Panc1 (cell line): Measurements from ENCODE around the gene EXOC3L4. TPM values are rescaled to one million over a fixed set of nuclear protein-coding genes. Genes with fewer than 3 reads are reported as not detected.

Experiments
- ATAC-seq: fragments of 200-7000 bp; cut with Tn5 transposase; 2 replicates; pipeline ENCODE4 v1.9.1; 2020; ENCODE audit warnings: mild to moderate bottlenecking, moderate library complexity
- BruUV-seq: library from RNA; stranded (reverse); fragments of 400-500 nt; replicated peaks from 2 replicates; lab custom pipeline; 2021; lab: Mats Ljungman, UMichigan
- CTCF ChIA-PET: fragments of 300-600 bp; sonication (Branson Sonifier 250); formaldehyde crosslinking; loops from one replicate; lab custom pipeline; 2022; ENCODE audit warnings: antibody characterized with exemption; lab: Charles Lee
- POLR2A ChIA-PET: fragments of 300-600 bp; sonication (Branson Sonifier 250); formaldehyde crosslinking; loops from one replicate; lab custom pipeline; 2022; ENCODE audit warnings: antibody characterized with exemption; lab: Charles Lee
- DNase-seq: peaks from one replicate; pipeline ENCODE4 v3.0.0-alpha.2; 2010; ENCODE audit warnings: low read depth, low spot score
- H3K27ac ChIP-seq: 2 replicates; pipeline ENCODE4 v1.5.1; 2011; ENCODE audit warnings: mild to moderate bottlenecking, low read length, inconsistent platforms
- H3K27me3 ChIP-seq: fragments of 200-500 bp; sonication (Bioruptor generic); 2 replicates; pipeline ENCODE4 v1.6.0; 2014; ENCODE audit warnings: low read length, inconsistent platforms; ENCODE audit not compliant: control insufficient read depth, insufficient read depth
- H3K36me3 ChIP-seq: fragments of 200-500 bp; sonication (Bioruptor generic); 2 replicates; pipeline ENCODE4 v1.5.1; 2014; ENCODE audit warnings: inconsistent platforms, mild to moderate bottlenecking, low read length, moderate library complexity; ENCODE audit not compliant: control insufficient read depth, insufficient read depth
- H3K4me1 ChIP-seq: 2 replicates; pipeline ENCODE4 v1.5.1; 2011; ENCODE audit warnings: inconsistent platforms, mild to moderate bottlenecking, low read length, moderate library complexity; ENCODE audit not compliant: control insufficient read depth, insufficient read depth
- H3K4me3 ChIP-seq, 2 experiments: 2 replicates each; pipeline ENCODE4 v1.5.1; 2011 to 2012; ENCODE audit warnings: low read depth in 2 of 2, low read length in 2 of 2, mild to moderate bottlenecking in 2 of 2, inconsistent platforms in 1 of 2, moderate library complexity in 1 of 2
- H3K9me3 ChIP-seq: fragments of 200-500 bp; sonication (Bioruptor generic); 2 replicates; pipeline ENCODE4 v1.5.1; 2014; ENCODE audit warnings: low read depth, mild to moderate bottlenecking, inconsistent platforms, low read length, moderate library complexity; ENCODE audit not compliant: control insufficient read depth, insufficient read depth
- POLR2AphosphoS5 ChIP-seq: IDR thresholded peaks from 2 replicates; pipeline ENCODE4 v1.6.1; 2012; ENCODE audit warnings: mild to moderate bottlenecking, low read depth, low read length, moderate library complexity
- SIN3A ChIP-seq: IDR thresholded peaks from 2 replicates; pipeline ENCODE4 v1.6.1; 2012; ENCODE audit warnings: low read depth, mild to moderate bottlenecking, low read length, moderate library complexity, borderline replicate concordance; ENCODE audit not compliant: insufficient read depth
- TCF7L2 ChIP-seq: IDR thresholded peaks from 2 replicates; pipeline ENCODE4 v1.6.1; 2011; ENCODE audit warnings: mild to moderate bottlenecking, low read depth, low read length, inconsistent platforms
- in situ Hi-C: cut with HindIII; loops from 2 replicates; pipeline ENCODE4 v1.10.0; 2016; ENCODE audit warnings: low sequenced_read_pairs, low pct_unique_long_range_greater_than_20kb
- intact Hi-C: fragments of 100-400 bp; cut with micrococcal nuclease; formaldehyde crosslinking; loops from one replicate; pipeline ENCODE4 v1.10.0; 2022; ENCODE audit not compliant: unreplicated experiment
- total RNA-seq: library from RNA; stranded (reverse); gene quantifications from one replicate; pipeline ENCODE4 v1.2.1, GENCODE V29; 2021; ENCODE audit not compliant: unreplicated experiment
- TF ChIP-seq, protein P1 (sequence below): fragments of 450-650 bp; IDR thresholded peaks from 2 replicates; pipeline ENCODE4 v1.5.1; 2017; ENCODE audit warnings: mild to moderate bottlenecking
- TF ChIP-seq, protein P2 (sequence below), 2 experiments: IDR thresholded peaks; 2 replicates each; pipeline ENCODE4 v1.6.1; 2011 to 2012; ENCODE audit warnings: low read depth in 2 of 2, control low read depth in 1 of 2, low read length in 1 of 2, mild to moderate bottlenecking in 1 of 2, moderate library complexity in 1 of 2; ENCODE audit not compliant: insufficient read depth in 1 of 2

The EXOC3L4 gene
- total RNA-seq, 1 experiment from 2014 or later, result 2.6 TPM

DNA sequence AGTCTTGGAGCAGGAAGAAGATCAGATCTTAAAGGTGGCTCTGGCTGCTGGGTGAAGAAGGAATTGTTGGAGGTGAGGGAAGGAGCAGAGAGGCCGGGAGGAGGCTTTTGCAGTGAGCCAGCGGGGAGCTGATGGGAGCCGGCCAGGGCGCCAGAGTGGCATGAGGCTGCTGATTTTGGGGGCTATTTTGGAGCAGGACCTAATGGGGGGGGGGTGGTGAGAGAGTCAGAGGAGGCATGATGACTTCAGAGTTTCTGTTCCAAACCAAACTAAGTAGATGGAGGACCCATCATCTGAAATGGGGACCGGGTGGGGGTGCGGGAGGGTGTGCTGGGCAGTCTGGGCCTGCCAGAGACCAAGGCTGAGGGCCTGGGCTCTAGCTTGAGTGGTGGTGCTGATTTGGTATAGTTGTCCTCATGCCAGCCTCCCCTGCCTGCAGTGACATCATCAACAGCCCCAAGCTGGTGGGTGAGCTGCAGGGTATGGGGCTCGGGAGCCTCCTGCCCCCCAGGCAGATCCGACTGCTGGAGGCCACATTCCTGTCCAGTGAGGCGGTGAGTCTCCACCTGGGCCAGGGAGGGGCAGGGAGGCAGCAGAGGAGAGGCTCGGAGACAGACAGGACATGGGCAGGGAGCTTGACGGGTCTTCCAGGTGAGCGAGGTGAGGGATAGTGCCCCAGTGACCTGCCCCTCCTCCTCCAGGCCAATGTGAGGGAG, 34.9 kb downstream of the EXOC3L4 start:
- ChIA-PET POLR2A (no interaction called here), CTCF (interaction anchor here (0.5 to 1.5 kb wide), 2 partner anchors 25 to 147 kb away, joined by 4 to 5 read pairs; no protein-coding TSS in a partner anchor)
- in situ Hi-C loops, result no loop called here
- no peaks in the 10 kb centered on the region for H3K27me3 ChIP-seq
- H3K4me3 ChIP-seq, result peak overlapping the region; percentile 39 to 54; a peak in 3 of 4 replicates
- H3K36me3 ChIP-seq, result 0 out of 2 replicates have a peak, but pooled peaks cover under 1% of the 10 kb centered on the region
- intact Hi-C loops, result no loop called here
- H3K9me3 ChIP-seq, result no peaks in the 10 kb centered on the region
- peak overlapping the region; percentile 83 for H3K27ac ChIP-seq
- H3K4me1 ChIP-seq, result peaks cover 52% of the 10 kb centered on the region
- TF ChIP-seq TCF7L2 (no peak), POLR2AphosphoS5 (no peak), SIN3A (no peak)
- TF ChIP-seq, protein P1, sequence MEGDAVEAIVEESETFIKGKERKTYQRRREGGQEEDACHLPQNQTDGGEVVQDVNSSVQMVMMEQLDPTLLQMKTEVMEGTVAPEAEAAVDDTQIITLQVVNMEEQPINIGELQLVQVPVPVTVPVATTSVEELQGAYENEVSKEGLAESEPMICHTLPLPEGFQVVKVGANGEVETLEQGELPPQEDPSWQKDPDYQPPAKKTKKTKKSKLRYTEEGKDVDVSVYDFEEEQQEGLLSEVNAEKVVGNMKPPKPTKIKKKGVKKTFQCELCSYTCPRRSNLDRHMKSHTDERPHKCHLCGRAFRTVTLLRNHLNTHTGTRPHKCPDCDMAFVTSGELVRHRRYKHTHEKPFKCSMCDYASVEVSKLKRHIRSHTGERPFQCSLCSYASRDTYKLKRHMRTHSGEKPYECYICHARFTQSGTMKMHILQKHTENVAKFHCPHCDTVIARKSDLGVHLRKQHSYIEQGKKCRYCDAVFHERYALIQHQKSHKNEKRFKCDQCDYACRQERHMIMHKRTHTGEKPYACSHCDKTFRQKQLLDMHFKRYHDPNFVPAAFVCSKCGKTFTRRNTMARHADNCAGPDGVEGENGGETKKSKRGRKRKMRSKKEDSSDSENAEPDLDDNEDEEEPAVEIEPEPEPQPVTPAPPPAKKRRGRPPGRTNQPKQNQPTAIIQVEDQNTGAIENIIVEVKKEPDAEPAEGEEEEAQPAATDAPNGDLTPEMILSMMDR, result no peak
- TF ChIP-seq, protein P2, sequence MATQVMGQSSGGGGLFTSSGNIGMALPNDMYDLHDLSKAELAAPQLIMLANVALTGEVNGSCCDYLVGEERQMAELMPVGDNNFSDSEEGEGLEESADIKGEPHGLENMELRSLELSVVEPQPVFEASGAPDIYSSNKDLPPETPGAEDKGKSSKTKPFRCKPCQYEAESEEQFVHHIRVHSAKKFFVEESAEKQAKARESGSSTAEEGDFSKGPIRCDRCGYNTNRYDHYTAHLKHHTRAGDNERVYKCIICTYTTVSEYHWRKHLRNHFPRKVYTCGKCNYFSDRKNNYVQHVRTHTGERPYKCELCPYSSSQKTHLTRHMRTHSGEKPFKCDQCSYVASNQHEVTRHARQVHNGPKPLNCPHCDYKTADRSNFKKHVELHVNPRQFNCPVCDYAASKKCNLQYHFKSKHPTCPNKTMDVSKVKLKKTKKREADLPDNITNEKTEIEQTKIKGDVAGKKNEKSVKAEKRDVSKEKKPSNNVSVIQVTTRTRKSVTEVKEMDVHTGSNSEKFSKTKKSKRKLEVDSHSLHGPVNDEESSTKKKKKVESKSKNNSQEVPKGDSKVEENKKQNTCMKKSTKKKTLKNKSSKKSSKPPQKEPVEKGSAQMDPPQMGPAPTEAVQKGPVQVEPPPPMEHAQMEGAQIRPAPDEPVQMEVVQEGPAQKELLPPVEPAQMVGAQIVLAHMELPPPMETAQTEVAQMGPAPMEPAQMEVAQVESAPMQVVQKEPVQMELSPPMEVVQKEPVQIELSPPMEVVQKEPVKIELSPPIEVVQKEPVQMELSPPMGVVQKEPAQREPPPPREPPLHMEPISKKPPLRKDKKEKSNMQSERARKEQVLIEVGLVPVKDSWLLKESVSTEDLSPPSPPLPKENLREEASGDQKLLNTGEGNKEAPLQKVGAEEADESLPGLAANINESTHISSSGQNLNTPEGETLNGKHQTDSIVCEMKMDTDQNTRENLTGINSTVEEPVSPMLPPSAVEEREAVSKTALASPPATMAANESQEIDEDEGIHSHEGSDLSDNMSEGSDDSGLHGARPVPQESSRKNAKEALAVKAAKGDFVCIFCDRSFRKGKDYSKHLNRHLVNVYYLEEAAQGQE (IDR thresholded peaks at IDR 0.05; ENCODE audit: insufficient read depth in 1 of 2, low read depth in 2 of 2, low read length in 1 of 2), result no peak
- no peak for DNase-seq
- BruUV-seq, result no TSS peak
- ATAC-seq, result peak; percentile 11

- ChIA-PET CTCF (interaction anchor here (0.5 to 1.5 kb wide), 2 partner anchors 25 to 146 kb away, joined by 4 to 5 read pairs; no protein-coding TSS in a partner anchor), POLR2A (interaction anchor here (0.6 kb wide), 1 partner anchor 111 kb away, joined by 4 read pairs; no protein-coding TSS in a partner anchor)
- intact Hi-C loops, result no loop called here
- TF ChIP-seq, protein P2 (IDR thresholded peaks at IDR 0.05; ENCODE audit: insufficient read depth in 1 of 2, low read depth in 2 of 2, low read length in 1 of 2), result no peak
- TF ChIP-seq POLR2AphosphoS5 (no peak; the same call in 1 of the 2 replicates), SIN3A (no peak), TCF7L2 (no peak)
- TF ChIP-seq, protein P1, result no peak
- DNase-seq, result no peak
- Histone ChIP-seq H3K27ac (peak overlapping the region; percentile 83), H3K4me1 (peaks cover 57% of the 10 kb centered on the region), H3K36me3 (0 out of 2 replicates have a peak, but pooled peaks cover 2% of the 10 kb centered on the region), H3K27me3 (no peaks in the 10 kb centered on the region), H3K9me3 (no peaks in the 10 kb centered on the region), H3K4me3 (no peak overlapping the region)
- BruUV-seq, result no TSS peak
- peak; percentile 0; the same call in 1 of the 2 replicates for ATAC-seq
- in situ Hi-C loops, result no loop called here
Measured at GRCh38 chr14:103130017-103130764, 35.7 kb downstream of the EXOC3L4 start.
